Mucosa of descending colon (tissue), 3 donors: ENCODE results near the gene GID8. TPM values are rescaled to one million over a fixed set of nuclear protein-coding genes. Genes with fewer than 3 reads are reported as not detected.

Experiments used
- ATAC-seq: fragments of 200-7000 bp; cut with Tn5 transposase; one replicate; pipeline ENCODE4 v1.9.1; 2020; ENCODE audit warnings: mild to moderate bottlenecking, moderate library complexity
- DNase-seq, 3 donors: peaks; one replicate each; pipeline ENCODE4 v3.0.0-alpha.2; 2020
- H3K36me3 ChIP-seq: fragments of 200-600 bp; one replicate; pipeline ENCODE4 v1.8.0; 2021; ENCODE audit warnings: low read depth, mild to moderate bottlenecking
- H3K4me1 ChIP-seq: fragments of 200-600 bp; one replicate; pipeline ENCODE4 v1.8.0; 2021; ENCODE audit warnings: low read depth, mild to moderate bottlenecking
- H3K4me3 ChIP-seq: fragments of 200-600 bp; one replicate; pipeline ENCODE4 v1.8.0; 2021; ENCODE audit warnings: mild to moderate bottlenecking
- H3K9me3 ChIP-seq: fragments of 200-600 bp; one replicate; pipeline ENCODE4 v1.8.0; 2021; ENCODE audit warnings: mild to moderate bottlenecking
- intact Hi-C, 2 donors: fragments of 100-400 bp; cut with DNase I in 1 of 2; cut with micrococcal nuclease in 1 of 2; formaldehyde crosslinking; loops; one replicate each; pipeline versions ENCODE4 v1.11.0 to v1.11.1; 2022; cut with DNase I, micrococcal nuclease
- total RNA-seq, 3 donors: library from RNA; stranded (reverse); fragmentation: NEBNext Ultra II Directional in 2 of 3; extraction: Animal tissue kit (Norgen Biotek cat#: 25700) in 2 of 3; gene quantifications; one replicate each; pipeline versions ENCODE4 v1.2.1 to v1.2.4, GENCODE V29; 2021 to 2023
- TF ChIP-seq, protein P1 (sequence below): fragments of 200-600 bp; IDR thresholded peaks from one replicate; pipeline ENCODE4 v1.8.0; 2022; ENCODE audit warnings: antibody characterized with exemption, mild to moderate bottlenecking
- donor health status: DM: no; HTN: no; CAD: no; lungs with moderate emphysema.
- donor health status: DM: no; HTN: no; CAD: no.
- donor health status: DM: no; HTN: yes; CAD: no.

Gene GID8
- total RNA-seq, 3 donors from 2014 or later = 32.6 to 37.1 (median 34.2) TPM

DNA sequence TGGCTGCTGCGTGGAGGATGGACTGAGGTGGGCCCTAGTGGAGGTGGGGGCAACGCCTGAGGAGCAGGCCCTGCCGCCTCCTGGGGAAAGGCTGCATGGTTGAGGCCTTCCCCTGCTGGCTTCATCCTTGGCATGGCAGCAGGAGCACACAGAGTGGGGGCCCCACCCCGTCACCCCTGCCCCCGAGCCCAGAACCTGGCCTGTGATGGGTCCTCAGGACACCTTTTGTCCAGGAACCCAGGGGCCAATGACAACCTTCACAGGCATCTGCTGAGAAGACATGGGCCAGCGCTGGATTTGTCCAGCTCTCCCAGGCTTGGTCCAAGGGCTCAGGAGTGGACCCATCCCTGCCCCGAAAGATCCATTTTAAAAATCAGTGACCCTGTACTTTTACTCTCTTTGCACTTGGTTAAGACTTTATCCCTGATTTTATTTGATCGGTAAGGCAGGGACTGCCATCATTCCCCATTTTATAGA, 14.0 kb downstream of the GID8 start:
- H3K36me3 ChIP-seq = no peaks in the 10 kb centered on the region
- ATAC-seq (no peak), DNase-seq (peak in 1 of 3 donors; percentile 58)
- no peak overlapping the region for H3K4me3 ChIP-seq
- no peaks in the 10 kb centered on the region for H3K9me3 ChIP-seq
- TF ChIP-seq, protein P1, sequence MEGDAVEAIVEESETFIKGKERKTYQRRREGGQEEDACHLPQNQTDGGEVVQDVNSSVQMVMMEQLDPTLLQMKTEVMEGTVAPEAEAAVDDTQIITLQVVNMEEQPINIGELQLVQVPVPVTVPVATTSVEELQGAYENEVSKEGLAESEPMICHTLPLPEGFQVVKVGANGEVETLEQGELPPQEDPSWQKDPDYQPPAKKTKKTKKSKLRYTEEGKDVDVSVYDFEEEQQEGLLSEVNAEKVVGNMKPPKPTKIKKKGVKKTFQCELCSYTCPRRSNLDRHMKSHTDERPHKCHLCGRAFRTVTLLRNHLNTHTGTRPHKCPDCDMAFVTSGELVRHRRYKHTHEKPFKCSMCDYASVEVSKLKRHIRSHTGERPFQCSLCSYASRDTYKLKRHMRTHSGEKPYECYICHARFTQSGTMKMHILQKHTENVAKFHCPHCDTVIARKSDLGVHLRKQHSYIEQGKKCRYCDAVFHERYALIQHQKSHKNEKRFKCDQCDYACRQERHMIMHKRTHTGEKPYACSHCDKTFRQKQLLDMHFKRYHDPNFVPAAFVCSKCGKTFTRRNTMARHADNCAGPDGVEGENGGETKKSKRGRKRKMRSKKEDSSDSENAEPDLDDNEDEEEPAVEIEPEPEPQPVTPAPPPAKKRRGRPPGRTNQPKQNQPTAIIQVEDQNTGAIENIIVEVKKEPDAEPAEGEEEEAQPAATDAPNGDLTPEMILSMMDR = no peak
- intact Hi-C loops = no loop called here
- peaks cover 30% of the 10 kb centered on the region for H3K4me1 ChIP-seq

DNA sequence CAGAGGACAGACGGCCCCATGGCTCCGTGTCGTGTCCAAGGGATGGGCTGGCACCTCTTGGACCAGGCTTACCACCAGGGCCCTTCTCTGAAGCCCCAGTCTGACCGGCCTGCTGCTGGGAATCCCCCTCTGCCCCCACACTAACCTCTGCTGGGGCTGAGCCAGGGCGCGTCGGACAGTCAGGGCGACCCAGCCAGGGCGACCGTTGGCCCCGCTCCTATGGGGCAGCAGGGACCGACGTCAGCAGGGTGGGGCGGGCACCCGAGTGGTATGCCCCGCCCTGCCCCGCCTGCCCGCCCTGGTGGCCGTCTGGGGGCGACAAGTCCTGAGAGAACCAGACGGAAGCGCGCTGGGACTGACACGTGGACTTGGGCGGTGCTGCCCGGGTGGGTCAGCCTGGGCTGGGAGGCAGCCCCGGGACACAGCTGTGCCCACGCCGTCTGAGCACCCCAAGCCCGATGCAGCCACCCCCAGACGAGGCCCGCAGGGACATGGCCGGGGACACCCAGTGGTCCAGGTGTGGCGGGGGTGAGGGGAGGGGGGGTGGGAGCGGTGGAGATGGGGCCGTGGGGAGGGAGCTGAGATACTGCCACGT, 14.5 kb downstream of the GID8 start, which contains the start of gene SLC17A9:
TSS of gene SLC17A9 (plus strand) at position 337 of the 595 bp plus-strand sequence. CDS start at position 459, 122 bp downstream.
- H3K4me3 ChIP-seq = no peak within 1 kb of the TSS
- TF ChIP-seq, protein P1 = no peak
- no peaks in the 10 kb centered on the region for H3K9me3 ChIP-seq
- DNase-seq (peak; percentile 92 to 95 (median 94)), ATAC-seq (peak; percentile 81)
- H3K36me3 ChIP-seq = no peaks in the 10 kb centered on the region
- H3K4me1 ChIP-seq = peaks cover 30% of the 10 kb centered on the region
- intact Hi-C loops = no loop called here

DNA sequence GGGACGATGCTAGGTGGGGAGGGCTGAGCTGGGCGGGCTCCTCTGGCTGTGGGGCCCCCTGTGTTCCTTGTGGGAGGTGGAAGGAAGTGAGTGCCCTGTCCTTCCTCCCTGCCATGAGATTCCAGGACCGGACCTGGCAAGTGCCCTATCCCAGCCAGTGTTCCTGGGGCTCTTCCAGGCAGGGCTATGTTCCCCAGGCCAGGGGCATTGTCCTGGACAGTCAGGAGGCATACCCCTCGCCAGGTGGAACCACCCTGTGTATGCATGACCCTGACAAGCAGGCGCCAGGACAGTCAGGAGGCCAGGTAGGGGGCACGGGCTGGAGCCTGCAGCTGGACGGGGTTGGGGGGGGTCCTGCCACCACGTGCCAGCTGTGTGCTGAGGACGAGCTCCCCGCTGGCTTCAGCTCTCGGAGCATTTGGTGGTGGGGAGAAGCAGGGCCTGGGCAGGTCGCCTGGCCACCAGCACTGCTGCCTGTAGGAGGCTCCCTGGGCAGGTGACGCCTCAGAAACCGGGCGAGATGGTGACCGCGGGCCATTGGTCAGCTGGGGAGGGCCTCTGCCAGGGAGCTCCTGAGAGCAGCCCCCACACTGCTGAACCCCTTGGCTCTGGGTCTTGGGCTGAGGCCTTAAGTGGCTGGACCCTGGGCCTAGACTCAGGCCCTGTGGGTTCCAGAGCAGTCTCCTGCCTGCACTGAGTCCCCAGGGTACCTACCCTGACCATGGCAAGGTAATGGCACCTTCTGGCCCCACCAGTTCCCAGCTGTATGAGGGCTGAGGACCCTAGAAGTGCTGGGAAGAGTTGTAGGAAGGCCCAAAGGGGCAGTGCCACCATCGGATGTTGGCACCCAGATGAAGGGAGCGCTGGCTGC, 15.3 kb downstream of the GID8 start:
- DNase-seq (peak in 2 of 3 donors; percentile 50 to 66), ATAC-seq (peak; percentile 9)
- H3K4me1 ChIP-seq = peaks cover 30% of the 10 kb centered on the region
- H3K36me3 ChIP-seq = no peaks in the 10 kb centered on the region
- intact Hi-C loops = no loop called here
- TF ChIP-seq, protein P1 = no peak
- H3K9me3 ChIP-seq = no peaks in the 10 kb centered on the region
- H3K4me3 ChIP-seq = no peak overlapping the region

DNA sequence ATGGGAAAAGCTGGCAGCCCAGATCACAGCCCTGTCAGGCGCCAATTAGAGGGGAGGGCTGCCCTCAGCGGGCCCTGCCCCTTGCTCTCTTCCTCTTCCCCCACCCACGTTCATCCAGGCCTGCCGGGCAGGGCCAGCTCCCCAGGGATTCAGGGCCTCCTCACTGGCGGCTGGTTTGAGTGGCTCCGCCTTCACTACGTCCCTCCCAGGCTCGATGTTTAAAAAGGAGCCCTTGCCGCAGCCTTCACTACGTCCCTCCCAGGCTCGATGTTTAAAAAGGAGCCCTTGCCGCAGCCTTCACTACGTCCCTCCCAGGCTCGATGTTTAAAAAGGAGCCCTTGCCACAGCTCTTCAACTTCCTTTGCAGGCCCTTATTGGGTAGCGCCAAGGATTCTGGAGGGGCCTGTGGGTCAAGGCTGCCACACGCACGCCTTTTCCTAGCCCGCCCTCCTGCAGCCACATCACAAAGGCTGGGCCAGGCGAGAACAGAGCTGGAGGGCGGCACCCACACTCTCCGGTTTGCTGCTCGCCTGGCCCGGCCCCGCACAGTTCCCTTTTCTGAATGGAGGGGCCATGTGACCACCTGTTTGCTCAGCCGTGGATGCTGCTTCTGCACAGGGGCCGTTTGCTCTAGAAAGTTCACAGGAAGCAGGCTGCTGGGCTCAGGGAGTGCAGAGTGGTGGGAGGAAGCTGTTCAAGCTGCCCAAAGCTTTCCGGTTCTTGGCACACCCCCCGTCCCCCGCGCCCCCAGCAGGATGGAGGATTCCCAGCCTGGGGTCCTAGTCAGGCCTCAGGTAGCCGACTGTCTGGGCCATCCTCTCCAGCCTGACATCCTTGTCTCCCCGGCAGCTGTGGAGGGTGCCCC, 16.1 kb downstream of the GID8 start:
- intact Hi-C loops = no loop called here
- DNase-seq (peak; percentile 68 to 90 (median 75)), ATAC-seq (peak; percentile 69)
- TF ChIP-seq, protein P1 = no peak
- Histone ChIP-seq H3K4me3 (no peak overlapping the region), H3K36me3 (no peaks in the 10 kb centered on the region), H3K4me1 (peaks cover 30% of the 10 kb centered on the region), H3K9me3 (no peaks in the 10 kb centered on the region)
